ENCODE data around the gene PXMP4.
"Not testable (repeated sequence)": the region's sequence is repeated elsewhere in the genome, so short reads cannot be mapped to it uniquely, and the experiment has no call there.

Gene PXMP4, protein sequence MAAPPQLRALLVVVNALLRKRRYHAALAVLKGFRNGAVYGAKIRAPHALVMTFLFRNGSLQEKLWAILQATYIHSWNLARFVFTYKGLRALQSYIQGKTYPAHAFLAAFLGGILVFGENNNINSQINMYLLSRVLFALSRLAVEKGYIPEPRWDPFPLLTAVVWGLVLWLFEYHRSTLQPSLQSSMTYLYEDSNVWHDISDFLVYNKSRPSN

DNA sequence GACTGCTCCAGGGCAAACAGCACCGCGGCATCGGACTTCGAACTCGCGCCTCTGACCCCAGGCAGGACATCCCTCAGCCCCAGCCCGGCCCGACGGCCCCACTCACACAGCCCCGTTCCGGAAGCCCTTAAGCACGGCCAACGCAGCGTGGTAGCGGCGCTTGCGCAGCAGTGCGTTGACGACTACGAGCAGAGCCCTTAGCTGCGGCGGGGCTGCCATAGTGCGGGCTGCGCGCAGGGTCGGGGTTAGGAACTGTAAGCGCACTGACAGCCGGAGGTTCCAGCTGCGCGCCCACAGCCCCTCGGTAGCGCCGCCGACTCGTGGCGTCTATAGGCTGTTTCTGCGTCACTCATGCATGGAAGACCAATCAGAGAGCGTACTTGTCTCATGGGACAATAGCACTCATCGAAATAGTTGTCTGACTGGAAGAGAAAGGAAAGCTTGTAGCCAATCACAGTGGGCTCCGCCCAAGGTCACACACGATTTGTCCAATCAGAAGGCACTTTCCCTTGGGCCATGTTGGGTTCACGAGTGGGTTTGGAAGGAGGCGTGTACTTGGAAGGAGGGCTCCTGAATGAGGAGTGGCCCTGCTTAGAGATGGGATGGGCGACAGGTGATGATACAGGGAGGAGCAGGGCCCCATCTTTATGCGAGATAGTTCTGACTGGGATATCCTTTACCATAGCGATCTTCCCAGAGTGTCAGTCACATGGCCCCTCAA, at the start of gene PXMP4:
Gene PXMP4 (minus strand): TSS at position 322 of the 721 bp plus-strand sequence. CDS start 103 bp downstream, at position 219.
- Histone ChIP-seq H3K4me3 (ENCODE audit: low read depth, low read length) (peak within 1 kb of the TSS; percentile 68), H3K27me3 (ENCODE audit: control insufficient read depth, insufficient read depth, low read length) (no peaks in the 10 kb centered on the region), H3K27ac (ENCODE audit: low read depth, low read length) (no peak within 1 kb of the TSS), H3K9me3 (ENCODE audit: control insufficient read depth, insufficient read depth, low read depth, low read length) (no peaks in the 10 kb centered on the region), H3K4me1 (ENCODE audit: control insufficient read depth, insufficient read depth, low read length) (0 out of 2 replicates have a peak, but pooled peaks cover 3% of the 10 kb centered on the region), H3K36me3 (ENCODE audit: control insufficient read depth, insufficient read depth, low read length) (no peaks in the 10 kb centered on the region), H3K9ac (ENCODE audit: low read length) (peak within 1 kb of the TSS; percentile 60)

DNA sequence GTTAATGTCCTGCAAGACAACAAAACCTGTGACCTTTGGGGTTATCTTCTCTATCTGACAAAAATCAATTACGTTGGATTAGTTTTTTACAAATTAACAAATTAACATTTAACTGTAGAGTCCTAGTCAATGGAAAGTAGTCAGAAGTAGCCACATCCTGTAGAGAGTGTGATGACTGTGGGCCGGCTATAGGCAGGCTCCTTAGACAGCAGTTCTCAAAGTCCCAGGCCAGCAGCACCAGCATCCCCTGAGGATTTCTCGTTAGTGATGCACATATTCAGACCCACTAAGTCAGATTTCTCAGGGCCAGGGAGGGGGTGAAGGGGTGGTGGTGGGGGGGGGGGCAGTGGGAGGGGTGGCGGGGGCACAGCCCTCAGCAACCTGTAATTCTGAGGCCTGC, 48.9 kb upstream of the PXMP4 start:
- Histone ChIP-seq H3K36me3 (ENCODE audit: control insufficient read depth, insufficient read depth, low read length) (peaks cover 4% of the 10 kb centered on the region; the same call in 1 of the 2 replicates), H3K4me3 (ENCODE audit: low read depth, low read length) (no peak overlapping the region), H3K27ac (ENCODE audit: low read depth, low read length) (no peak overlapping the region), H3K9me3 (ENCODE audit: control insufficient read depth, insufficient read depth, low read depth, low read length) (no peaks in the 10 kb centered on the region), H3K9ac (ENCODE audit: low read length) (no peak overlapping the region), H3K4me1 (ENCODE audit: control insufficient read depth, insufficient read depth, low read length) (0 out of 2 replicates have a peak, but pooled peaks cover 4% of the 10 kb centered on the region), H3K27me3 (ENCODE audit: control insufficient read depth, insufficient read depth, low read length) (no peaks in the 10 kb centered on the region)

GRCh38 chr20:33767777-33768138, 47.6 kb upstream of the PXMP4 start:
- Histone ChIP-seq H3K9ac (ENCODE audit: low read length) (no peak overlapping the region), H3K27ac (ENCODE audit: low read depth, low read length) (no peak overlapping the region), H3K4me3 (ENCODE audit: low read depth, low read length) (no peak overlapping the region), H3K9me3 (ENCODE audit: control insufficient read depth, insufficient read depth, low read depth, low read length) (no peaks in the 10 kb centered on the region), H3K4me1 (ENCODE audit: control insufficient read depth, insufficient read depth, low read length) (0 out of 2 replicates have a peak, but pooled peaks cover 4% of the 10 kb centered on the region), H3K27me3 (ENCODE audit: control insufficient read depth, insufficient read depth, low read length) (no peaks in the 10 kb centered on the region), H3K36me3 (ENCODE audit: control insufficient read depth, insufficient read depth, low read length) (peaks cover 4% of the 10 kb centered on the region; the same call in 1 of the 2 replicates)

GRCh38 chr20:33766686-33767085, 46.6 kb upstream of the PXMP4 start:
- 0 out of 2 replicates have a peak, but pooled peaks cover 4% of the 10 kb centered on the region for H3K4me1 ChIP-seq (ENCODE audit: control insufficient read depth, insufficient read depth, low read length)
- H3K9me3 ChIP-seq (ENCODE audit: control insufficient read depth, insufficient read depth, low read depth, low read length) = no peaks in the 10 kb centered on the region
- H3K27ac ChIP-seq (ENCODE audit: low read depth, low read length) = no peak overlapping the region
- peaks cover 4% of the 10 kb centered on the region; the same call in 1 of the 2 replicates for H3K36me3 ChIP-seq (ENCODE audit: control insufficient read depth, insufficient read depth, low read length)
- no peaks in the 10 kb centered on the region for H3K27me3 ChIP-seq (ENCODE audit: control insufficient read depth, insufficient read depth, low read length)
- no peak overlapping the region for H3K4me3 ChIP-seq (ENCODE audit: low read depth, low read length)
- no peak overlapping the region for H3K9ac ChIP-seq (ENCODE audit: low read length)

DNA sequence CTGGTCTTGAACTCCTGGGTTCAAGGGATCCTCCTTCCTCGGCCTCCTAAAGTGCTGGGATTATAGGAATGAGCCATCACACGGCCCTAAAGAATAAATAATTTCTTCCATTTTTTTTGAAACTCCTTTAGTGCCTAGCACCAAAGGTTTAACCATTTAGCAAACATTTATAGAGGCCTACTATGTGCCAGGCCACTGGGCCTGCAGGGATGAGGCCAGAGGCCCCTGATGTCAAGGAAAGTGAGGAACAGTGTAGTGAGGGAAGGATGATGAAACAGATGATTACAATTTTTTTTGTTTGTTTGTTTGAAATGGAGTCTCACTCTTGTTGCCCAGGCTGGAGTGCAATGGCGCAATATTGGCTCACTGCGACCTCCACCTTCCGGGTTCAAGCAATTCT, 45.5 kb upstream of the PXMP4 start:
- Histone ChIP-seq H3K36me3 (ENCODE audit: control insufficient read depth, insufficient read depth, low read length) (peaks cover 4% of the 10 kb centered on the region; the same call in 1 of the 2 replicates), H3K27me3 (ENCODE audit: control insufficient read depth, insufficient read depth, low read length) (no peaks in the 10 kb centered on the region), H3K4me1 (ENCODE audit: control insufficient read depth, insufficient read depth, low read length) (0 out of 2 replicates have a peak, but pooled peaks cover 4% of the 10 kb centered on the region), H3K9ac (ENCODE audit: low read length) (no peak overlapping the region), H3K4me3 (ENCODE audit: low read depth, low read length) (no peak overlapping the region), H3K27ac (ENCODE audit: low read depth, low read length) (no peak overlapping the region), H3K9me3 (ENCODE audit: control insufficient read depth, insufficient read depth, low read depth, low read length) (no peaks in the 10 kb centered on the region)

- peaks cover 4% of the 10 kb centered on the region; the same call in 1 of the 2 replicates for H3K36me3 ChIP-seq (ENCODE audit: control insufficient read depth, insufficient read depth, low read length)
- H3K9me3 ChIP-seq (ENCODE audit: control insufficient read depth, insufficient read depth, low read depth, low read length) = no peaks in the 10 kb centered on the region
- 0 out of 2 replicates have a peak, but pooled peaks cover 4% of the 10 kb centered on the region for H3K4me1 ChIP-seq (ENCODE audit: control insufficient read depth, insufficient read depth, low read length)
- H3K27me3 ChIP-seq (ENCODE audit: control insufficient read depth, insufficient read depth, low read length) = no peaks in the 10 kb centered on the region
- H3K9ac ChIP-seq (ENCODE audit: low read length) = no peak overlapping the region
- H3K4me3 ChIP-seq (ENCODE audit: low read depth, low read length) = no peak overlapping the region
- H3K27ac ChIP-seq (ENCODE audit: low read depth, low read length) = no peak overlapping the region
Observed at GRCh38 chr20:33765099-33765498, 45.0 kb upstream of the PXMP4 start.

GRCh38 chr20:33761698-33762250, 41.7 kb upstream of the PXMP4 start:
- H3K9ac ChIP-seq (ENCODE audit: low read length) = no peak overlapping the region
- no peak overlapping the region for H3K4me3 ChIP-seq (ENCODE audit: low read depth, low read length)
- no peak overlapping the region for H3K27ac ChIP-seq (ENCODE audit: low read depth, low read length)
- H3K4me1 ChIP-seq (ENCODE audit: control insufficient read depth, insufficient read depth, low read length) = no peaks in the 10 kb centered on the region
- H3K36me3 ChIP-seq (ENCODE audit: control insufficient read depth, insufficient read depth, low read length) = peaks cover 9% of the 10 kb centered on the region
- no peaks in the 10 kb centered on the region for H3K9me3 ChIP-seq (ENCODE audit: control insufficient read depth, insufficient read depth, low read depth, low read length)
- no peaks in the 10 kb centered on the region for H3K27me3 ChIP-seq (ENCODE audit: control insufficient read depth, insufficient read depth, low read length)

DNA sequence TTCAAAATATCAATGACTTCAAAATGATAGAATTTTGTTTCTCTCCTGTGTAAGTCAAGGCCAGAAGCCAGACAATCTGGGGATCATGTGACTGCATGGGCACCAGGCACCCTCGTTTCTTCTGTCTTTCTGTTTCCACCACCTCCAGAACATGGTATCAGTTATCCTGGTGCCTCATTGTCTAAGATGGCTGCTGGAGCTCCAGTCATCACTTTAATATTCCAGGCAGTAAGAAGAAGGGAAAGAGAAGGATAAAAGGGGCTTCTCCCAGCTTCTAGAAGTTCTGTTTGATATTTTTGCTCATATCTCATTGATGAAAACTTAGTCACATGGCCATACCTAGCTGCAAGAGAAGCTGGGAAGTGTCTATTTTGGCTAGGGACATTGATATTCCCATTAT, 37.3 kb upstream of the PXMP4 start:
- Histone ChIP-seq H3K27ac (ENCODE audit: low read depth, low read length) (no peak overlapping the region), H3K4me3 (ENCODE audit: low read depth, low read length) (no peak overlapping the region), H3K4me1 (ENCODE audit: control insufficient read depth, insufficient read depth, low read length) (peaks cover 5% of the 10 kb centered on the region), H3K36me3 (ENCODE audit: control insufficient read depth, insufficient read depth, low read length) (peaks cover 14% of the 10 kb centered on the region), H3K9ac (ENCODE audit: low read length) (no peak overlapping the region), H3K9me3 (ENCODE audit: control insufficient read depth, insufficient read depth, low read depth, low read length) (no peaks in the 10 kb centered on the region), H3K27me3 (ENCODE audit: control insufficient read depth, insufficient read depth, low read length) (no peaks in the 10 kb centered on the region)

- Histone ChIP-seq H3K9me3 (ENCODE audit: control insufficient read depth, insufficient read depth, low read depth, low read length) (no peaks in the 10 kb centered on the region), H3K27ac (ENCODE audit: low read depth, low read length) (no peak overlapping the region), H3K27me3 (ENCODE audit: control insufficient read depth, insufficient read depth, low read length) (no peaks in the 10 kb centered on the region), H3K9ac (ENCODE audit: low read length) (no peak overlapping the region), H3K36me3 (ENCODE audit: control insufficient read depth, insufficient read depth, low read length) (peaks cover 14% of the 10 kb centered on the region), H3K4me1 (ENCODE audit: control insufficient read depth, insufficient read depth, low read length) (peaks cover 5% of the 10 kb centered on the region), H3K4me3 (ENCODE audit: low read depth, low read length) (no peak overlapping the region)
Observed at GRCh38 chr20:33757046-33757445, 36.9 kb upstream of the PXMP4 start.

DNA sequence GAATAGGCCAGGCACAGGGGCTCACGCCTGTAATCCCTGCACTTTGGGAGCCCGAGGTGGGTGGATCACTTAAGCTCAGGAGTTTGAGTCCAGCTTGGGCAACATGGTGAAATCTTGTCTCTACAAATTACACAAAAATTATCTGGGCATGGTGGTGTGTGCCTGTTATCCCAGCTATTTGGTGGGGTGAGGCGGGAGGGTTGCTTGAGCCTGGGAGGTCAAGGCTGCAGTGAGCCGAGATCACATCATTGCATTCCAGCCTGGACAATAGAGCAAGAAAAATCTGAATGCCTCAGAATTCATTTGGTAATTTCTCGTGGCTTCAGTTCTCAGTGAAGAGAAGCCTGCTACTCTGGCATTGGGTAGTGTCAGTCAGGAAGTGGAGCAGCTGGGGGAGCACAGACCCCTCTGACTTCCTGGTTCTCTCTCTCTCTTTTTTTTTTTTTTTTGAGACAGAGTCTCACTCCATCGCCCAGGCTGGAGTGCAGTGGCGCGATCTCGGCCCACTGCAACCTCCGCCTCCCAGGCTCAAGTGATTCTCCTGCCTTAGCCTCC, 35.9 kb upstream of the PXMP4 start:
- H3K9me3 ChIP-seq (ENCODE audit: control insufficient read depth, insufficient read depth, low read depth, low read length); H3K27me3 ChIP-seq (ENCODE audit: control insufficient read depth, insufficient read depth, low read length); H3K4me3 ChIP-seq (ENCODE audit: low read depth, low read length); H3K9ac ChIP-seq (ENCODE audit: low read length); H3K4me1 ChIP-seq (ENCODE audit: control insufficient read depth, insufficient read depth, low read length); H3K27ac ChIP-seq (ENCODE audit: low read depth, low read length): not testable (repeated sequence)
- H3K36me3 ChIP-seq (ENCODE audit: control insufficient read depth, insufficient read depth, low read length) = peaks cover 14% of the 10 kb centered on the region

GRCh38 chr20:33753763-33754162, 33.7 kb upstream of the PXMP4 start:
- Histone ChIP-seq H3K36me3 (ENCODE audit: control insufficient read depth, insufficient read depth, low read length) (peaks cover 11% of the 10 kb centered on the region; the same call in 1 of the 2 replicates), H3K4me1 (ENCODE audit: control insufficient read depth, insufficient read depth, low read length) (peaks cover 5% of the 10 kb centered on the region), H3K9ac (ENCODE audit: low read length) (no peak overlapping the region), H3K9me3 (ENCODE audit: control insufficient read depth, insufficient read depth, low read depth, low read length) (no peaks in the 10 kb centered on the region), H3K27me3 (ENCODE audit: control insufficient read depth, insufficient read depth, low read length) (no peaks in the 10 kb centered on the region), H3K27ac (ENCODE audit: low read depth, low read length) (no peak overlapping the region), H3K4me3 (ENCODE audit: low read depth, low read length) (no peak overlapping the region)
